Tibial nerve (tissue), 4 donors: ENCODE results near the gene RIPK4. TPM values are rescaled to one million over a fixed set of nuclear protein-coding genes. Genes with fewer than 3 reads are reported as not detected.

Experiments used
- DNase-seq, 2 donors: peaks; one replicate each; pipeline ENCODE4 v3.0.0-alpha.2; 2019; ENCODE audit warnings: low spot score in 2 of 2
- H3K27ac ChIP-seq, 4 donors: fragments of 200-600 bp; sonication (generic) in 3 of 4; one replicate each; pipeline ENCODE4 v1.5.1; 2017 to 2019; ENCODE audit warnings: mild to moderate bottlenecking in 1 of 4
- H3K27me3 ChIP-seq, 2 donors: fragments of 200-600 bp; sonication (generic) in 1 of 2; one replicate each; pipeline versions ENCODE4 v1.5.1 to v1.6.0; 2017 to 2019
- H3K36me3 ChIP-seq, 3 donors: fragments of 200-600 bp; sonication (generic); one replicate each; pipeline ENCODE4 v1.5.1; 2018 to 2019
- H3K4me1 ChIP-seq, 4 donors: fragments of 200-600 bp; sonication (generic) in 3 of 4; one replicate each; pipeline ENCODE4 v1.5.1; 2017 to 2019
- H3K4me3 ChIP-seq, 4 donors: fragments of 200-600 bp; sonication (generic) in 3 of 4; one replicate each; pipeline ENCODE4 v1.5.1; 2017 to 2019; ENCODE audit warnings: mild to moderate bottlenecking in 1 of 4, moderate library complexity in 1 of 4
- H3K9me3 ChIP-seq, 4 donors: fragments of 200-600 bp; sonication (generic) in 3 of 4; one replicate each; pipeline ENCODE4 v1.5.1; 2017 to 2019
- CTCF ChIP-seq, 5 experiments: fragments of 200-600 bp in 3 of 5; fragments of 450-650 bp in 2 of 5; sonication (generic) in 3 of 5; IDR thresholded peaks; one replicate each; pipeline ENCODE4 v1.5.1; 2016 to 2019; ENCODE audit warnings: antibody characterized with exemption in 5 of 5, mild to moderate bottlenecking in 3 of 5, moderate library complexity in 2 of 5
- EP300 ChIP-seq, 2 donors: sonication (generic); formaldehyde crosslinking; IDR thresholded peaks; one replicate each; pipeline ENCODE4 v1.6.1; 2017; ENCODE audit warnings: antibody characterized with exemption in 2 of 2, mild to moderate bottlenecking in 1 of 2
- POLR2A ChIP-seq, 2 donors: fragments of 450-650 bp; IDR thresholded peaks; one replicate each; pipeline ENCODE4 v1.6.1; 2017; ENCODE audit warnings: antibody characterized with exemption in 2 of 2, mild to moderate bottlenecking in 2 of 2, moderate library complexity in 2 of 2
- WGBS, 2 donors: methylation state at CpG; one replicate each; pipeline ENCODE4 v1.1.5; 2018; 5-methylcytosine and 5-hydroxymethylcytosine counted together
- total RNA-seq, 4 donors: library from RNA; depleted of rRNA; stranded (reverse); fragments of >200 nt; gene quantifications; one replicate each; pipeline ENCODE4 v1.1.0, GENCODE V29; 2016

RIPK4 gene
- total RNA-seq, 4 donors from 2014 or later: 0.66 to 1.6 (median 1.2) TPM

- WGBS, 2 donors: 38 to 39% methylated on average over 6 of the region's 6 CpGs
- TF ChIP-seq EP300 (IDR thresholded peaks at IDR 0.05) (no peak), CTCF (IDR thresholded peaks at IDR 0.05) (no peak), POLR2A (IDR thresholded peaks at IDR 0.05) (no peak)
- Histone ChIP-seq H3K4me1 (peaks cover 0 to 25% (median 1%) of the 10 kb centered on the region in 4 donors), H3K36me3 (no peaks in the 10 kb centered on the region), H3K27me3 (peaks cover 0 to 22% of the 10 kb centered on the region in 2 donors), H3K4me3 (no peak overlapping the region), H3K9me3 (peaks cover 0 to 24% (median 0%) of the 10 kb centered on the region in 4 donors), H3K27ac (no peak overlapping the region)
- DNase-seq: no peak
Observed at GRCh38 chr21:41730367-41730765, 36.5 kb downstream of the RIPK4 start.

- 71 to 77% methylated on average over 17 of the region's 17 CpGs for WGBS, 2 donors
Observed at GRCh38 chr21:41729701-41730366, 37.0 kb downstream of the RIPK4 start.

DNA sequence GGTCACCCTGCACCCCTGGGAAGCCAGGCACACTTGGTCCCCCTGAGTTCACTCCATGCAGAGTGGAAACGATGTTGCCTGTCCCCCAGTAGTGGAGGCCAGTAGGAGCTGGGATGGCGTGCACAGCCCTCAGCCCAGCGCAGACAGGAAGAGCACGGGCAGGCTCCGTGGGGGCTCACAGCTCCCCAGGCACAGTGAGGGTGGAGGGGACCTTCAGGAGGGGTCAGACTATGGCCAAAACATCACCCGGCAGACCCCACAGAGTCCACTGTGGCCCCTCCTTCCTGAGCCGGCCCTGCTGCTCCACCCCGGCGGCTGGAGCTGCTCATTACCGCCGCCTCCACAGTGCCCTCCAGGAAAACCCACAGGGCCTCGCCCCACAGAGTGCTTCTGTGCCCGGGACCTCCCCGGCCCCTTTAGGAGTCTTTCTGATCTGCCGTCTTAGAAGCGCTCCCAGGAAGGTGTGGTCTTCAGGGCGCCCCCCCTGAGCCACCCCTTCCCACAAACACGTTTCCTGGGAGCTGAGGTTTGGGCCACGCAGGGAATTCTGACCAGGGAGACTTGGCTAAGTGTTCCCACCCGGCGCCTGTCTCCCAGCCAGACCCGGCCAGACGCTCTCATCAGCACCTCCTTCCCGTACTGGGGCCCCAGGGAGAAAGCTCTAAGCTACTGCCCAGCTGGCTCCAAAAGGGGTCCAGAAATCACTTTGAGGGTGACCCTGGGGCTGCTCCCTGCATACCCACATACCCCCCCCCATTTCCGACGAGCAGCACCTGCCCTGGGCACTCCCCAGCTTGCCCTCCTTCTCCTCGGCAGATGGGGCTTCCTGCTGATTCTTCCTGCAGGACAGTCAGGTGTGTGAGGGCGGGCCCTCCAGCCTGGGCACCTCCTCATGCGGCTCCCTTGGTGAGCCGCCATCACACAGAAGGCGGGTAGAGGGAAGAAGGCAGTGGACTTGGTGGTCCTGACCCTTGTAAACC is 38.8 kb downstream of the RIPK4 start:
- no peak for TF ChIP-seq POLR2A (IDR thresholded peaks at IDR 0.05)
- TF ChIP-seq EP300 (IDR thresholded peaks at IDR 0.05): no peak
- TF ChIP-seq CTCF (IDR thresholded peaks at IDR 0.05): no peak
- Histone ChIP-seq H3K4me1 (peaks cover 0 to 26% (median 1%) of the 10 kb centered on the region in 4 donors), H3K9me3 (peaks cover 0 to 21% (median 0%) of the 10 kb centered on the region in 4 donors), H3K27ac (no peak overlapping the region), H3K36me3 (no peaks in the 10 kb centered on the region), H3K27me3 (peaks cover 0 to 34% of the 10 kb centered on the region in 2 donors), H3K4me3 (no peak overlapping the region)
- 52 to 62% methylated on average over 27 to 31 of the region's 31 CpGs for WGBS, 2 donors
- DNase-seq: no peak

More at GRCh38 chr21:41729701-41730366, 37.0 kb downstream of the RIPK4 start:
- H3K4me3 ChIP-seq: no peak overlapping the region
- no peak for DNase-seq
- H3K36me3 ChIP-seq: no peaks in the 10 kb centered on the region
- H3K27me3 ChIP-seq: peaks cover 0 to 28% of the 10 kb centered on the region in 2 donors
- H3K9me3 ChIP-seq: peaks cover 0 to 24% (median 0%) of the 10 kb centered on the region in 4 donors
- no peak overlapping the region for H3K27ac ChIP-seq
- no peak for TF ChIP-seq CTCF (IDR thresholded peaks at IDR 0.05)
- no peak for TF ChIP-seq POLR2A (IDR thresholded peaks at IDR 0.05)
- no peak for TF ChIP-seq EP300 (IDR thresholded peaks at IDR 0.05)
- H3K4me1 ChIP-seq: peaks cover 0 to 26% (median 1%) of the 10 kb centered on the region in 4 donors

DNA sequence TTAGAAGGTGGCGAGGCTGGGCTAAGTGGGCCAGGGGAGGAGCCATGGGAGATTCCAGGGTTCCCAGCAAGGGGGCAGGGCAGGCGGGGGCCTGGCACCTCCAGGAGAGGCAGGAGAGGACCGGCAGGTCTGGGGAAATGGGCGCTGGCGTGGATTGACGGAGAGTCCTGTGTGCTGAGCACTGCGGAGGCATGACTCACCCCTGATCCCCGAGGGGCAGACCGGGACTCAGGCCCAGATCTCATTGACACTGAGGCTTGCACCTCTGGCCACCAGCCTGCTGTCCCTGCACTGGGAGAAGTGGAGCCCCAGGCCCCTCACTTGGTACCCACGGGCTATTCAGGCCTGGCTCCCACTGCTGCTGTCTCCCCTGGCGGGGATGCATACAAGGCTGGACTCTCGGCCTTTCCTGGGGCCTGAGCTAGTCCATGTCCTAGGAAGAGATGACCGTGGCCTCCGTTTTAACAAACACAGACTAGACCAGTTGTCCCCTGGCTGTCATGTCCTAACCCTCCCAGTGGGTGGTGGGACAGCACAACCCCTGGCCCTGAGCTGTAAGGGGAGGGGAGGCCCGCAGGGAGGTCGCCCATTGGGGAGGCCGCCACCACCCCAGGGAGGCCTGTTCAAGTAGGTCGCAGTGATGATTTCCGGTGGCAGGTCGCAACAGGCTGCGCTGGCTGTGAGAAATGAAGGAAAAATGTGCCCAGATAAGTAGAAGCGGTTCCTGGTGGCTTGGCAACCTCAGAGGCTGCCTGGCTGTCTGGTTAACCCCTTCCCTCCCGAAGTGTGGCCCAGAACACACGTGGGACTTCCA is 39.7 kb downstream of the RIPK4 start:
- Histone ChIP-seq H3K9me3 (peaks cover 0 to 14% (median 0%) of the 10 kb centered on the region in 4 donors), H3K36me3 (no peaks in the 10 kb centered on the region), H3K27me3 (peaks cover 0 to 38% of the 10 kb centered on the region in 2 donors), H3K27ac (no peak overlapping the region), H3K4me3 (no peak overlapping the region), H3K4me1 (peaks cover 0 to 26% (median 1%) of the 10 kb centered on the region in 4 donors)
- no peak for TF ChIP-seq CTCF (IDR thresholded peaks at IDR 0.05)
- peak in 1 of 2 donors; percentile 19 for TF ChIP-seq EP300 (IDR thresholded peaks at IDR 0.05)
- WGBS, 2 donors: 65 to 73% methylated on average over 24 of the region's 24 CpGs
- DNase-seq: peak; percentile 66 to 73
